Right cardiac atrium (tissue), 5 donors: ENCODE data around the gene TBRG4. TPM values are rescaled to one million over a fixed set of nuclear protein-coding genes. Genes with fewer than 3 reads are reported as not detected.
A peak's percentile ranks its signal among the peaks of the same experiment; 100 is the strongest.

ENCODE experiments used
- ATAC-seq, 2 donors: fragments of 200-7000 bp; cut with Tn5 transposase; one replicate each; pipeline versions ENCODE4 v1.8.0 to v1.9.1; 2020; ENCODE audit warnings: moderate library complexity in 2 of 2, mild to moderate bottlenecking in 1 of 2
- DNase-seq, 3 donors: peaks; one replicate each; pipeline ENCODE4 v3.0.0-alpha.2; 2020
- H3K27ac ChIP-seq: one replicate; pipeline ENCODE4 v1.5.1; 2013; ENCODE audit warnings: mild to moderate bottlenecking, low read length, control low read depth, moderate library complexity
- H3K27me3 ChIP-seq: one replicate; pipeline ENCODE4 v1.6.1; 2013; ENCODE audit not compliant: control insufficient read depth, insufficient read depth
- H3K4me1 ChIP-seq: one replicate; pipeline ENCODE4 v1.6.1; 2013; ENCODE audit warnings: low read length; ENCODE audit not compliant: control insufficient read depth, insufficient read depth
- H3K4me3 ChIP-seq: one replicate; pipeline ENCODE4 v1.5.1; 2013; ENCODE audit warnings: low read length, control low read depth
- H3K9me3 ChIP-seq: one replicate; pipeline ENCODE4 v1.6.1; 2013; ENCODE audit warnings: low read length; ENCODE audit not compliant: control insufficient read depth
- WGBS: extraction: QIAGEN DNeasy Blood & Tissue Kit; methylation state at CpG from one replicate; pipeline ENCODE4 v1.1.7; 2013; 5-methylcytosine and 5-hydroxymethylcytosine counted together
- intact Hi-C, 4 donors: fragments of 100-400 bp; cut with DNase I; formaldehyde crosslinking; loops; one replicate each; pipeline versions ENCODE4 v1.11.0 to v1.14.0; 2022 to 2023
- polyA plus RNA-seq: library from polyadenylated mRNA; stranded (reverse); fragments of 200-250 nt; gene quantifications from one replicate; pipeline ENCODE4 v1.2.3, GENCODE V29; 2013
- total RNA-seq, 4 donors: library from RNA; stranded (reverse); fragmentation: NEBNext Ultra II Directional; extraction: Animal tissue kit (Norgen Biotek cat#: 25700); gene quantifications; one replicate each; pipeline ENCODE4 v1.2.1, GENCODE V29; 2021
- donor health status: healthy with polysubstance abuse.
- donor health status: DM: no; HTN: yes; CAD: no.
- donor health status: DM: no; HTN: no; CAD: no.
- donor health status: DM: no; HTN: yes; CAD: no; lungs with severe emphysema.
- donor health status: DM: yes; HTN: yes; CAD: no.

Gene TBRG4
- total and polyA plus RNA-seq, 5 donors: 46.2 to 68.1 (median 55.0) TPM

DNA sequence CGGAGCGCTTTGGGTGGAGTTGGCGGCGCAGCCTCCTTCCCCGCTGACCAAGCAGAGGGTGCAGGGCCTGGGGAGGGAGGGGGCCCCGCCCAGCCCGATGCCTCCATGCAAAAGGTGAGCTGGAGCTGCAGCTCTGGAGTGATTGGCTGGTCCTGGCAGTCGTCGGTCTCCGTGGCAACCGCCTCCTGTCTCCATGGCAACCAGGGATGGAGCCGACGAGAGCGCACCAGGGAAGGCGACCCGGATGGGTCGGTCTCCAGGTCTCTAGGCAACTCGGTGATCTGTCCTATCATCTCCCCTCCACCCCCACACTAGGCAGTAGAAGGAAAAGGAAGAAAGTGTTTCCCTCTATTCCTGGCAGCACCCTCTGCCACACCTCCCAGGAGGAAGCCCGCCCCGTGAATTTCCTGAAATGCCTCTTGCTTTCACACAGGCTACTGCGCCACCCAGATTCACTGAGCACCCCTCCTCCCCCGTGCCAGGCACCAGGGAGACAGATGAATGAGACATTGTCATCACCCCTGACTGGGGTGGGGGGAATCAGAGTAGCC lies 22.1 kb downstream of the TBRG4 start:
- H3K4me1 ChIP-seq: no peaks in the 10 kb centered on the region
- WGBS: 8% methylated on average over 22 of the region's 22 CpGs
- intact Hi-C loops: no loop called here
- H3K27me3 ChIP-seq: no peaks in the 10 kb centered on the region
- H3K9me3 ChIP-seq: no peaks in the 10 kb centered on the region
- H3K27ac ChIP-seq: no peak overlapping the region
- DNase-seq (peak; percentile 64 to 82 (median 81)), ATAC-seq (peak; percentile 35 to 55)
- H3K4me3 ChIP-seq: peak overlapping the region; percentile 59

DNA sequence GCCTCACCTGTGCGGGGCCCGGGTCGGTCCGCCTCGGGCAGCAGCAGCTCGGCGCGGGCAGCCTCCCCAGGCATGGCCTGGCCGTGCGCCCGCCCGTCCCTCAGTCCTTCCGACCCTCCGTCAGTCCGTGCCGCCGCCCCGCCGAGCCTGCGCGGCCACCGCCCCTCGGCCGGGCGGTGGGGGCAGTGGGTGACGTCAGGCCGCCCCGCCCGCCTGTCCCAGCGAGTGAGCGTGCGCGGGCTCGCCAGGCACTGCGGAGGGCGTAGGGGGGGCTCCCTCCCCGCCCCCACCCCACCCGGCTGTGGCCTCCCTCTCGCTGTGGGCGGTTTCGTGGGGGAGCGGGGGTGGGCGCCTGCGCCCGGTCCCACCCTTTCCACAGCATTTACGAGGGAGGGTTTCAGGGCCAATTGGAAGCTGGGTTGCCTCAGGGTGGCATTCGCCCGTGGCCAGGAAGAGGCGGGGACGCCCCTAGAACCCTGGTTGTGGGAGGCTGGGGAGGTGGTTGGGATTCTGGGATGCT lies 22.6 kb downstream of the TBRG4 start, which contains the start of gene NACAD:
Gene NACAD (minus strand): TSS at position 149 of the 520 bp plus-strand sequence. CDS start 75 bp downstream, at position 74.
- intact Hi-C loops: no loop called here
- Histone ChIP-seq H3K4me1 (no peaks in the 10 kb centered on the region), H3K4me3 (peak within 1 kb of the TSS; percentile 59), H3K9me3 (no peaks in the 10 kb centered on the region), H3K27ac (no peak within 1 kb of the TSS), H3K27me3 (no peaks in the 10 kb centered on the region)
- WGBS: under 1% methylated on average over 50 of the region's 50 CpGs
- DNase-seq (peak; percentile 72 to 89 (median 87)), ATAC-seq (peak; percentile 87 to 92)

DNA sequence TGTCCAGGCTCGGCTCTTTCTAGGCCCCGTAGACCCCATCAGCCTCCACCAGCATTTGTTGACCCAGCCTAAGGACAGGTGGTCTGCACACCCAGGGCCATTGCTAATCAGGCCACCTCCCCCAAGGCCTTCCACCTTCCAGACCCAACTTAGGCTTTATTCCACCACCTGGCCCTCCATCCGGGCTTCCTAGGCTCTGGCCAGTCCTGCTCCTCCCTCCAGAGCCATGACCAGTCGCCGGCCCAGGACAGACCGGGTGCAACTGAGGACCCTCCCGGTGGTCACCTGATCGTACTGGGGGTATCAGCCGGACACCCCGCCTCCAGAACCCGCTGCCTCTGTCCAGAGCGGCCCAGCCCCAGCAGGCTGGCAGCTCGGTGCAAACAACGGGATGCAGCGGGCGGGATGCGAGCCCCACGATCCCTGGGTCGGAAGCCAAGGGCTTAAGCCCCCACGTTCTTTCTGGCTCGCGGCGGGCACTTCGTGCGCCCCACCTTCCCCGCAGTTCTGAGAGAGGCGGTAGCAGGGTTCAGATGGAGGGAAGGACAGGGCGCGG lies 23.3 kb downstream of the TBRG4 start:
- Histone ChIP-seq H3K9me3 (no peaks in the 10 kb centered on the region), H3K27me3 (no peaks in the 10 kb centered on the region), H3K4me1 (no peaks in the 10 kb centered on the region), H3K4me3 (peak overlapping the region; percentile 59), H3K27ac (no peak overlapping the region)
- intact Hi-C loops: no loop called here
- DNase-seq (peak in 1 of 3 donors; percentile 64), ATAC-seq (peak; percentile 23 to 25)
- 32% methylated on average over 29 of the region's 29 CpGs for WGBS

DNA sequence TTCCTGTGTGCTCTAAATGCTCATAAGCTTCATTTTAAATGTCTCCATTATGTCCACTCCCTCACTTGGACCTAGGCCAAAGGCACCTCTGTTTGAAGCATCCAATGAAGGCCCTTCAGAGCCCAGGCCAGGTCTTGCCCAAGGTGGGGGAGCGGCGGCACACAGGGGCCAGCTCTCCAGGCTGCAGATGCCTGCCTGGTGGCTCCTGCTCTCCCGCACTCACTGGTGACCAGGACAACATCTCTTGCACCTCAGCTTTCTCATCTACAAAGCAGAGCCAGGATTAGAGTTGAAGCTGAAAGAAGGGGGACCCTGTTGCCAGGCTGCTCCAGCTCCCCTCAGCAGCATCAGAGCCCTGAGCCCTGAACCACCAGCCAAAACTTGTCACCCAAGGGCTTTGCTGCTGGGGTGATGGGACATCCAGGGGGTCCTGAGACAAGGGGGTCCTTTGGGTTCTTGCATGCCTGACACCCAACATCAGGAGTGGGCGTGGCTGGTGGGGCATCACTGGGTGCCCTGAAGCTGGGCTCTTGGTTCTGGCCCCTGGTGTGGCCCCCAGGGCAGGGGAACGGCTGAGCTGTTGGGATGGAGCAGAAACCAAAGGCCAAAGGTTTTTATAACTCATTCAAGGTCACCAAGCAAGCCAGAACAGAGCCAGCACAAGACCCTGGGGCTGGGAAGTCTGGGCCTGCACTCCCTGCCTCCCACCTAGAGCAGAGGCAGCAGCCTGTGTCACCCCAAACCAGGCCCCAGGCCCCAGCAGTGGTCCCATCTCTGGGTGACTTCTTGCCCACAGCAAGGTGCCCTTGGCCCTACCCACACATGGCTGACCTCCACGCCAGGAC lies 24.0 kb downstream of the TBRG4 start:
- no peaks in the 10 kb centered on the region for H3K4me1 ChIP-seq
- H3K27ac ChIP-seq: no peak overlapping the region
- no peak overlapping the region for H3K4me3 ChIP-seq
- no peak for ATAC-seq
- H3K27me3 ChIP-seq: no peaks in the 10 kb centered on the region
- WGBS: 90% methylated on average over 6 of the region's 6 CpGs
- intact Hi-C loops: no loop called here
- H3K9me3 ChIP-seq: no peaks in the 10 kb centered on the region
- peak in 1 of 3 donors; percentile 47 for DNase-seq

DNA sequence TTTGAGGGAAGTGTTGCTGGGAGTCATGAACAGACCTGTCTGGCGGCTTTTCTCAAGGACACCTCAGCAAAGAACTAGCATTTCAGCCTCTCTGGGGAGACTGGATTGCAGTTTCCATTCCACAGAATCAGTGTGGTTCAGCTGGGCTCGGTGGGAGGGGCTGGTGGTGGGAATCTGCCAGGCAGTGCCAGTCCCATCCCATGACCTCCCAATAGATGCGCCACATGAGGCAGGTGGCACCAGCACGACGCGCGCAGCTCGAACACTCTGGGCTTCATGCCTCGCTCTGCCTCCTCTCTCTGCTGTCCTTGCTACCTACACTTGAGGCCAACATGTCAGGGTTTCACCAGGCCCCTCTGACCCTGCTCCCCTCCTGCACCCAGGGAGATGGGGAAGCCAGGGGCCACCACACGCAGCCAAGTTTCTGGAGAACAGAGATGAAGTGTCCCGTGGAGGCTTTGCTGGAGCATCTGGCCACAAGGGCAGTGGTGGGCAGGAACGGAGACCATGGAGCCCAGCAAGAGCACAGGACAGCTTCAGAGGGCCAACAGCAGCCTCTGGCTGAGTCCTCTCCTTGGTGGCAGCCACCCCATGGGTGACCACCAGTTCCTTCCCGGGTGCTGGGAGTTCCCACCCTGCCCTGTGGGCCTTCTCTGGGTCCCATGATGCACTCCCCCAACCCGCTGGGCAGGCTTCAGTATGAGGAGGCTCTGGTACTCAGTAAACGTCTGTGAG lies 25.0 kb downstream of the TBRG4 start:
- intact Hi-C loops: no loop called here
- DNase-seq: no peak

DNA sequence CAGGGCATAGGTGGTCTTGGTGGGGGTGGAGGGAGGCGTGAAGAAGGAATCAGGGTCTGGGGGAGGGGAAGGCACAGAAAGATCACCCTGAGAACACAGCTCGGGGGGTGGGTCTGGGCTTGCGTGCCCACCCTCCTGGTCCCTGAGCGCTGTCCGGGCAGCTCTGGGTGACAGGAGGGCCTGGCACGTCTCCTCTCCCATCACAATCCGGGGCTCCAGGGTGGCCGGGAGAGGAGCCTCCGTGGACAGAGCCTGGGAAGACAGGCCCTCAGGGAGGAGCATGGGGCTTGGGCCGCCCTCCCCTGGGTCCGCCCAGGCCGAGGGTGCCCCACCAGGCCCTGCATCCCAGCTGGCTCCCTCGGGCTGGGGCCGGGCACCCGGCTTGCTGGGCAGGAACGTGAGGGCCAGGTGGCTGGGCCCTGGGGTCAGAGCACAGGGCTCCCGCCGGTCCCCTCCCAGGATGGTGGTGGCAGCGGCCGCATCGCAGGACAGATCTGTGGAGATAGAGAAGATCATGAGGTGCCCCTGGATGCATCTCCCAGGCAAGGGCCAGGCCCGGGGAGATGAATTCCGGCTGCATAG lies 25.8 kb downstream of the TBRG4 start:
- WGBS: 84% methylated on average over 23 of the region's 23 CpGs
- intact Hi-C loops: no loop called here
- no peaks in the 10 kb centered on the region for H3K4me1 ChIP-seq
- H3K4me3 ChIP-seq: no peak overlapping the region
- no peaks in the 10 kb centered on the region for H3K9me3 ChIP-seq
- ATAC-seq (no peak), DNase-seq (peak in 1 of 3 donors; percentile 56)
- H3K27ac ChIP-seq: no peak overlapping the region
- no peaks in the 10 kb centered on the region for H3K27me3 ChIP-seq

More for the DNA sequence above, 25.0 kb downstream of the TBRG4 start:
- H3K4me1 ChIP-seq: no peaks in the 10 kb centered on the region
- no peak for ATAC-seq
- H3K27me3 ChIP-seq: no peaks in the 10 kb centered on the region
- no peak overlapping the region for H3K27ac ChIP-seq
- no peaks in the 10 kb centered on the region for H3K9me3 ChIP-seq
- 89% methylated on average over 15 of the region's 15 CpGs for WGBS
- no peak overlapping the region for H3K4me3 ChIP-seq

DNA sequence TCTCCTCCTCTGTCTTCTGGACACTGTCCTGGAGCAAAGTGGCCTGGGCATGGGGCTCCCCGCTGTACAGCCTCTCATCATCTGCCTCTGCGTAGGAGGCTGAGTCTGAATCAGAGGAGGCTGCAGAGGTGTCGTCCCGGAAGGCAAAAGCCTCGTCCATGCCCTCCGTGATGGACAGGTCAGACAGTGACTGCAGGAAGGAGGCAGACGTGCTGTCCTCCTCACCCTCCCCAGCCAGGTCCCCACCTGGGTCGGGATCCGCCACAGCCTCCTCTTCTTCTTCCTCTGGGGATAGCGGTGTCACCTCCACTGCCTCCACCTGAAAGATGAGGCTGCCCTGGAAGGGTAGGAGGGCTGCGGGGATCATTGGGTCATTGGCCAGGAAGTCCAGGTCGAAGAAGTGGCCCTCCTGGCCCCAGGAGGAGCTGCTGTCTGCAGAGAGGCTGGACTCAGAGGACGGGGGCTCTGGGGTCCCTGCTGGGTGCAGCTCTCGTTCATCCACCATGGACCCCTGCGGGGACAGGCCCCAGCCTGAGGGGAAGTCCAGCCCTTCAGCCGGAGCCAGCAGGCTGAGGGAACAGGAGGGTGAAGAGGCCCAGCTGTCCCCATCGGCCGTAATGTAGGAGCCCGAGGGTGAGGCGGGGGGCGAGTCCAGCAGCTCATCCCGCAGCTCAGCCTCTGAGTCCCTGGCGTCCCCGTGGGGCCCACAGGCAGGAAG lies 26.4 kb downstream of the TBRG4 start:
- Histone ChIP-seq H3K4me3 (no peak overlapping the region), H3K27ac (no peak overlapping the region), H3K4me1 (no peaks in the 10 kb centered on the region), H3K27me3 (no peaks in the 10 kb centered on the region), H3K9me3 (no peaks in the 10 kb centered on the region)
- DNase-seq (peak in 1 of 3 donors; percentile 50), ATAC-seq (no peak)
- intact Hi-C loops: no loop called here
- WGBS: 73% methylated on average over 24 of the region's 24 CpGs

DNA sequence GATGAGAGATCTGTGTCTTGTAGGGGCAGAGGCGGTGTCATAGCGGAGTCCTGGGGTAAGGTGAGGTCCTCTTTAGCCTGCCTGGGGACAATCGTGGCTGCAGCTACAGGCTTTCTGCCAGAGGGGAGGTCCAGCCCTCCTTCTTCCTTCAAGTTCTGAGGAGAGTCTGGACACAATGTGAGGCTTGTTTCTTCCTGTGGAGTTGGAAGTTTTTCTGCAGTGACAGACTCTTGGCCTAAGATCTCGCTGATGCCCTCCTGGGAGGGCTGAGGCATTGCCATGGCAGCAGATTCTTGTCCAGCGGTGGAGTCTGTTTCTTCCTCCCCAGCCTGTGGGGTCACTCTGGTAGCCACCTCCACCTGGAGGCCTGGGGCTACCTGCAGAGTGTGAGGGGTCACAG lies 27.2 kb downstream of the TBRG4 start:
- DNase-seq: no peak
- H3K4me3 ChIP-seq: no peak overlapping the region
- 58% methylated on average over 5 of the region's 5 CpGs for WGBS
- H3K27me3 ChIP-seq: no peaks in the 10 kb centered on the region
- ATAC-seq: no peak
- no peaks in the 10 kb centered on the region for H3K9me3 ChIP-seq
- no peaks in the 10 kb centered on the region for H3K4me1 ChIP-seq
- H3K27ac ChIP-seq: no peak overlapping the region
- intact Hi-C loops: no loop called here

DNA sequence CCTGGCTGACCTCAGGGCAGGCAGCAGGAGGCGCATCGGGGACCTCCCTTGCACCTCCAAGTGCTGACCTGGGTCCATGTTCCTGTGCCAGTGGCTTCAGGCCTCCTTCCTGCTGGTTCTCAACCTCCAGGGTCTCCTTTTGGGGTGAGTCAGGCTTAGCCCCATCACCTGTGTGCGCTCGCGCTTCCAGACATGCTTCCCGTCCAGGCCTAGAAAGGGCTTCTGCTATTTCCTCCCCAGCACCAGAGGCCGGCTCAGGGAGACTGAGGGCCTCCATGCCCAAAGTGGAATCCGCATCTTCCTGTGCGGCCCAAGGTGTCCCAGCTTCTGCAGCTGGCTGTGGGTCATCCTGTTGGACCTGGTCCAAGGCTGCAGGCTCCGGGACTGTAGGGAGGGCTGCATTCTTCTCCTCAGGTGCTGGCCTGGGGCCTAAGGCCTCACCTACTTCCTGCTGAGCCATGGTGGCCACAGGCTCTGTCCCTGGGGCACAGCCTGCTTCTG lies 28.6 kb downstream of the TBRG4 start:
- WGBS: 66% methylated on average over 10 of the region's 10 CpGs
- no peaks in the 10 kb centered on the region for H3K9me3 ChIP-seq
- H3K4me3 ChIP-seq: no peak overlapping the region
- intact Hi-C loops: no loop called here
- ATAC-seq: no peak
- H3K27ac ChIP-seq: no peak overlapping the region
- no peaks in the 10 kb centered on the region for H3K27me3 ChIP-seq
- H3K4me1 ChIP-seq: no peaks in the 10 kb centered on the region
- peak in 1 of 3 donors; percentile 44 for DNase-seq
